Nephron progenitor cell (in vitro differentiated cells): ENCODE results near the gene PSMD11.

Experiments
- DNase-seq: peaks from one replicate; pipeline ENCODE4 v3.0.0; 2021
- H3K27ac Mint-ChIP-seq: 2 replicates; pipeline ENCODE4 v1.8.0; 2021; ENCODE audit warnings: mild to moderate bottlenecking, moderate library complexity, mixed read lengths
- H3K27me3 Mint-ChIP-seq: 2 replicates; pipeline ENCODE4 v1.8.0; 2021; ENCODE audit warnings: mild to moderate bottlenecking, low read depth, mixed read lengths; ENCODE audit not compliant: poor library complexity
- H3K36me3 Mint-ChIP-seq: 2 replicates; pipeline ENCODE4 v1.8.0; 2021; ENCODE audit warnings: low read depth, mixed read lengths
- H3K4me1 Mint-ChIP-seq: 2 replicates; pipeline ENCODE4 v1.8.0; 2021; ENCODE audit warnings: mixed read lengths
- H3K4me3 Mint-ChIP-seq: 2 replicates; pipeline ENCODE4 v1.8.0; 2021; ENCODE audit warnings: mild to moderate bottlenecking, moderate library complexity, mixed read lengths
- H3K9me3 Mint-ChIP-seq: 2 replicates; pipeline ENCODE4 v1.8.0; 2021; ENCODE audit warnings: mild to moderate bottlenecking, moderate library complexity, mixed read lengths
- TF ChIP-seq, protein P1 (sequence below): fragments of 200-600 bp; sonication (generic); IDR thresholded peaks from 2 replicates; pipeline ENCODE4 v1.5.0; 2021; ENCODE audit warnings: antibody characterized with exemption

PSMD11 gene

DNA sequence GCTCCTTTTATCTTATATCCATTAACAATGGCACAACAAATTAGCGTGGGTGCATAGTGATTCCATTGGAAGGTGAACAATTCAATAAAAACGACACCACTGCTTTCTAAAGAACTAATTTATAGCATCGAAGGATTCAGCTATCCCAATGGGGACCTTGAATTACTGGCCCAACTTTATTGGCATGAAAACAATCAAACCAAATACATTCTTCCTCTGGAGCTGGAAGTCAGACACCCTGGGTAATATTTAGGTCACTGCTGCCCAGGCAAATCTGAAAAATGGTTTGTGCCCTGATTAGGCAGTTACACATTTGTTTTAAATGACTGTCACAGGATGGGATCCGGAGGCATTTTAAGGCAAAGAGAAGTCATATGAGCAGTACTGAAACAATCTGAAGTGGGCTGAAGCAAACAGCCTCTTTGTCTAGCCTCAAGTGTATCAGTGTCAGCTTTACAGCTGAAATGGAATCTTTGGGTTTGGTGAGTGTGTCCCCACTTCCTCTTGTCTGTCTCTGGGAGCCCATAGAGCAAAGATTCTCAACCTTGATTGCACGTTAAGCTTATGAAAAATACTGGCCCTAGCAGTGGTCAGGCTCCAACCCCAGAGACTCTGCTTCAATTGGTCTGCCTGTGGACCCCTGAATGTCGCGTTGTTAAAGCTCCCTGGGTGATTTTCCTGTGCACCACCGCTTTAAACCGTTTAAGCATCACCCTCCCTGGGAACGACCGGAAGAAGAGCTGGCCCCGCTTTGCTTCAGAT lies 72.8 kb downstream of the PSMD11 start:
- DNase-seq = no peak
- Mint-ChIP-seq H3K27ac (peak overlapping the region; percentile 14), H3K9me3 (no peaks in the 10 kb centered on the region), H3K27me3 (no peaks in the 10 kb centered on the region), H3K4me3 (peak overlapping the region; percentile 52), H3K4me1 (peaks cover 60% of the 10 kb centered on the region), H3K36me3 (no peaks in the 10 kb centered on the region)
- TF ChIP-seq, protein P1, sequence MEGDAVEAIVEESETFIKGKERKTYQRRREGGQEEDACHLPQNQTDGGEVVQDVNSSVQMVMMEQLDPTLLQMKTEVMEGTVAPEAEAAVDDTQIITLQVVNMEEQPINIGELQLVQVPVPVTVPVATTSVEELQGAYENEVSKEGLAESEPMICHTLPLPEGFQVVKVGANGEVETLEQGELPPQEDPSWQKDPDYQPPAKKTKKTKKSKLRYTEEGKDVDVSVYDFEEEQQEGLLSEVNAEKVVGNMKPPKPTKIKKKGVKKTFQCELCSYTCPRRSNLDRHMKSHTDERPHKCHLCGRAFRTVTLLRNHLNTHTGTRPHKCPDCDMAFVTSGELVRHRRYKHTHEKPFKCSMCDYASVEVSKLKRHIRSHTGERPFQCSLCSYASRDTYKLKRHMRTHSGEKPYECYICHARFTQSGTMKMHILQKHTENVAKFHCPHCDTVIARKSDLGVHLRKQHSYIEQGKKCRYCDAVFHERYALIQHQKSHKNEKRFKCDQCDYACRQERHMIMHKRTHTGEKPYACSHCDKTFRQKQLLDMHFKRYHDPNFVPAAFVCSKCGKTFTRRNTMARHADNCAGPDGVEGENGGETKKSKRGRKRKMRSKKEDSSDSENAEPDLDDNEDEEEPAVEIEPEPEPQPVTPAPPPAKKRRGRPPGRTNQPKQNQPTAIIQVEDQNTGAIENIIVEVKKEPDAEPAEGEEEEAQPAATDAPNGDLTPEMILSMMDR = no peak

DNA sequence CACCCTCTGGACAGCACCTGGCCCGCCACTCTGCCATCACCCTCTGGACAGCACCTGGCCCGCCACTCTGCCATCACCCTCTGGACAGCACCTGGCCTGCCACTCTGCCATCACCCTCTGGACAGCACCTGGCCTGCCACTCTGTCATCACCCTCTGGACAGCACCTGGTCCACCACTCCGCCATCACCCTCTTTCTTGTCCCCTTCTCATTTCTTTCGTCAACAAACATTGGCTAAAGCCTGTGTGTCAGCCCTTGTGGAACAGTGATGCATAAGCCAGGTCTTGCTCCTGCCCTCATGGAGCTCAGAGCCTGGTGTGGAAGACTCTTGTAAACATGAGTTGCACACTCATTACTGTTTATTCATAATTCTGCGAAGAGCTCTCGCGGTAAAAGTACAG lies 73.7 kb downstream of the PSMD11 start:
- Mint-ChIP-seq H3K4me1 (peaks cover 68% of the 10 kb centered on the region), H3K4me3 (peak overlapping the region; percentile 33), H3K36me3 (no peaks in the 10 kb centered on the region), H3K9me3 (no peaks in the 10 kb centered on the region), H3K27me3 (no peaks in the 10 kb centered on the region), H3K27ac (no peak overlapping the region)
- TF ChIP-seq, protein P1 = no peak
- no peak for DNase-seq

DNA sequence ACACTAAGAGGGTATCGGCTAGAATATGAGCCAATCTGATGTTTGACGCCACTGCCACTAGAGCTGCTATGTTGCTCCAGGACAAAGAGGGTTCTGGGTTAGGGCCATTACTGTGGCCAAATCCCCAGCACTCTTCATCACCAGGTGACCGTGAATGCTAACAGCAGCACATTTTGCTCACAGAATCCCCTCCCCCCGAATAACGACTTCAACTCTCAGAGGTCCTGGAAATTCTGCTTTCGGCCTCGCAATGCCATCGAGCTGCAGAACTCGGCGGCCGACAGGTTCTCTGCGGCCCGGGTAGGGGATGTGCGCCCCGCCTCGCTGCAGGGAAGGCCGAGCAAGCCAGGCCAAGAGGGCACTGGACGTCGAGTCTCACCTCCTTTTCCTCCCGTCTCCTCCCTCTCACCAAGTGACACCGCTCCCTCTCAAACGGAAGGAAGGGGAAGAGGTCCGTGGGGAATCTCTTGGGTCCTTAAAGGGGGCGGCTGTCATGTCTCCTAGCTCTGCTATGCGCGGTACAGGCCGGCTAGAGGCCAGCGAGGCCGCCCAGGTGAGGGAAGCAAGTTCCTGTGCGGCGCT lies 74.4 kb downstream of the PSMD11 start:
- TF ChIP-seq, protein P1 = no peak
- no peak for DNase-seq
- H3K27ac Mint-ChIP-seq = peak overlapping the region; percentile 85
- peaks cover 72% of the 10 kb centered on the region for H3K4me1 Mint-ChIP-seq
- no peaks in the 10 kb centered on the region for H3K36me3 Mint-ChIP-seq
- peak overlapping the region; percentile 81 for H3K4me3 Mint-ChIP-seq
- H3K27me3 Mint-ChIP-seq = no peaks in the 10 kb centered on the region
- H3K9me3 Mint-ChIP-seq = no peaks in the 10 kb centered on the region

DNA sequence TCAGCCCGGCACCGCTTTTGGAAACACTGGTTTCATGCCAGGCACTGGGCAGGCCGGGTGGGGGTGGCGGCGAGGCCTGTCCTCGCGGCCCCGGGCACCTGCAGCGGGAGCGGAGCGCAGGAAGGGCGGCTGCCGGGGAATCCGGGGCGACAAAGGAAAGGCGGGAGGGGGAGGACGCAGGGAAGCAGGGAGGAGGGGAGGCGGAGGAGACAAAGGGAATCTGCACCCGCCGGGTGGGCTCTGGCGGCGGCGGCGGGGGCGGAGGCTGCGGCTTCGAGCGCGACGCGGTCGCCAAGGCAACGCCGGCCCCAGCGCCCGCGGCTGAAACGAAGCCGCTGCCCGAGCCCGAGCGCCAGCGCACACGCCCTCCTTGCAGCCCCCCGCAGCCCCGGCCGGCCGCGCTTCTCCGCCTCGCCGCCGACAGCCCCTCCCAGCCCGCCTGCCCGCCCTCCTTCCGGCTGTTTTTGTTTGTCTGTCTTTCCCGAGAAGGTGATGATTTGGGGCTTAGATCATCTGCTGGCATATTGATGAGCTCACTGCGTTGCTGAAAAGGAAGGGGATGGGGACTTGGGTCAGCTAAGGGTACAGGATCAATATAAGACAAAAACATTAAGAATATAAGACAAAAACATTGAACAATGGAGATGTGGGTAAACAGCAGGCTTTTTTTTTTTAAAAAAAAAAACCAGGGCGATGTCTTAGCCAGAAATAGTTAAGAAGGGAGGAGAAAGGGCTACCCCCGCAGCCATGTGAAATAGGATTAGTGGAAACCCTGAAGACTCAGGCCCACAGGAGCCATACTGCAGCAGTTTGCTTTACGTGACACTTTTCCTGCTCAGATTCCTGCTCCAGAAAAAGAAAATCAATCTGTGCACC lies 75.2 kb downstream of the PSMD11 start:
- Mint-ChIP-seq H3K9me3 (no peaks in the 10 kb centered on the region), H3K4me1 (peaks cover 72% of the 10 kb centered on the region), H3K36me3 (no peaks in the 10 kb centered on the region), H3K4me3 (peak overlapping the region; percentile 85), H3K27me3 (no peaks in the 10 kb centered on the region), H3K27ac (peak overlapping the region; percentile 85)
- TF ChIP-seq, protein P1 = no peak
- DNase-seq = peak; percentile 85

DNA sequence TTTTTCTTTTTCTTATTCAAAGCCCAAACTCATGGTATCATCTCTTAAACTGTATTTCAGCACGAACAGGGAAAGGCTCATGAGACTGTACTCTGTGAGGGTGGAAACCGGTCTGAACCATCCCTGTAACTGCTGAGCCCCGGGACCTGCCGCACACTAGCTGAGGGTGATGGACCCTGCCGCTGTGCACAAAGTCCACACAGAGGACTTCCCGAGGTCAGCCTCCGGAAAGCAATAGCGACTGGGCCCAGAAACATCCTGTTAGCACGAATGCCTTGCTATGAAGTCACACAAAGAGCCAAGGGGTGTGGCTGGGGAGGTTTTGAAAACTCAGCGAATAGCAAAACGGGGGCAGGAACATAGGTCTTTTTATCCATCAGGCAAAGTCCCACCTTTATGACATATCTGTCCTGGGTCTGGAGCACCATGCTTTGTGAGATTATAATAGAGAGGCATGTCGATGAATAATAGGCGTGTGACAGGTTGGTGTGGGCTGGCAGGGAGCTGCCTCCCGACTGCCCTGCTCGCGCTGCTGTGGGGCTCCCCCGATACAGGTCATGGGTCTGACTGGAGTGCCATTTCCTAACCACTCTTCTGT lies 75.9 kb downstream of the PSMD11 start:
- Mint-ChIP-seq H3K4me1 (peaks cover 76% of the 10 kb centered on the region), H3K27me3 (no peaks in the 10 kb centered on the region), H3K4me3 (peak overlapping the region; percentile 85), H3K9me3 (no peaks in the 10 kb centered on the region), H3K36me3 (no peaks in the 10 kb centered on the region), H3K27ac (peak overlapping the region; percentile 71)
- DNase-seq = peak; percentile 14
- TF ChIP-seq, protein P1 = no peak
